SK-N-SH treated with all-trans-retinoic acid at 6 μM for 48 hours (cell line): Measurements from ENCODE around the gene NOP53.

Source experiments
- ATAC-seq: fragments of 200-7000 bp; cut with Tn5 transposase; 3 replicates; pipeline ENCODE4 v1.9.1; 2020; ENCODE audit warnings: mild to moderate bottlenecking, moderate library complexity
- ARNTL ChIP-seq: fragments of 450-650 bp; formaldehyde crosslinking; IDR thresholded peaks from 2 replicates; pipeline ENCODE4 v1.5.0; 2020; ENCODE audit warnings: low read depth, mild to moderate bottlenecking, moderate library complexity, borderline replicate concordance
- BACH2 ChIP-seq: fragments of 250-450 bp; sonication (Bioruptor Pico); IDR thresholded peaks from 2 replicates; pipeline ENCODE4 v1.9.0; 2021; ENCODE audit warnings: mild to moderate bottlenecking, borderline replicate concordance
- CSDC2 ChIP-seq: fragments of 250-450 bp; sonication (Bioruptor Pico); IDR thresholded peaks from 2 replicates; pipeline ENCODE4 v1.5.0; 2020; ENCODE audit warnings: mild to moderate bottlenecking, moderate library complexity
- ESRRG ChIP-seq: fragments of 250-450 bp; sonication (Bioruptor Pico); IDR thresholded peaks from 2 replicates; pipeline ENCODE4 v1.6.1; 2021; ENCODE audit warnings: mild to moderate bottlenecking
- GLIS3 ChIP-seq: fragments of 250-450 bp; sonication (Bioruptor Pico); IDR thresholded peaks from 2 replicates; pipeline ENCODE4 v1.5.0; 2020; ENCODE audit warnings: mild to moderate bottlenecking, moderate library complexity
- ISL1 ChIP-seq: fragments of 250-450 bp; sonication (Bioruptor Pico); IDR thresholded peaks from 2 replicates; pipeline ENCODE4 v2.1.2; 2022; ENCODE audit warnings: mild to moderate bottlenecking, moderate library complexity
- PATZ1 ChIP-seq: fragments of 250-450 bp; sonication (Bioruptor Pico); IDR thresholded peaks from 2 replicates; pipeline ENCODE4 v1.8.0; 2020; ENCODE audit warnings: mild to moderate bottlenecking, moderate library complexity, borderline replicate concordance
- POU6F1 ChIP-seq: fragments of 250-450 bp; sonication (Bioruptor Pico); IDR thresholded peaks from 2 replicates; pipeline ENCODE4 v1.8.0; 2021; ENCODE audit warnings: low read depth, mild to moderate bottlenecking, moderate library complexity, borderline replicate concordance
- PPARA ChIP-seq: fragments of 250-450 bp; sonication (Bioruptor Pico); IDR thresholded peaks from 2 replicates; pipeline ENCODE4 v1.5.0; 2020; ENCODE audit warnings: mild to moderate bottlenecking, borderline replicate concordance
- RARB ChIP-seq: fragments of 250-450 bp; sonication (Bioruptor Pico); IDR thresholded peaks from 2 replicates; pipeline ENCODE4 v1.8.0; 2021; ENCODE audit warnings: mild to moderate bottlenecking, moderate library complexity
- SNAI2 ChIP-seq: fragments of 250-450 bp; sonication (Bioruptor Pico); IDR thresholded peaks from 2 replicates; pipeline ENCODE4 v1.5.0; 2020; ENCODE audit warnings: mild to moderate bottlenecking, moderate library complexity
- TCF4 ChIP-seq: fragments of 250-450 bp; sonication (Bioruptor Pico); IDR thresholded peaks from 2 replicates; pipeline ENCODE4 v1.8.0; 2021; ENCODE audit warnings: mild to moderate bottlenecking, moderate library complexity, borderline replicate concordance
- TOX ChIP-seq: fragments of 250-450 bp; sonication (Bioruptor Pico); IDR thresholded peaks from 2 replicates; pipeline ENCODE4 v1.8.0; 2021; ENCODE audit warnings: mild to moderate bottlenecking, moderate library complexity, borderline replicate concordance
- TSHZ2 ChIP-seq: fragments of 250-450 bp; sonication (Bioruptor Pico); IDR thresholded peaks from 2 replicates; pipeline ENCODE4 v1.5.0; 2020; ENCODE audit warnings: mild to moderate bottlenecking, moderate library complexity
- ZC3H10 ChIP-seq: fragments of 250-450 bp; sonication (Bioruptor Pico); IDR thresholded peaks from 2 replicates; pipeline ENCODE4 v1.5.1; 2021; ENCODE audit warnings: mild to moderate bottlenecking, moderate library complexity
- ZFP3 ChIP-seq: fragments of 250-450 bp; sonication (Bioruptor Pico); IDR thresholded peaks from 2 replicates; pipeline ENCODE4 v1.5.0; 2020; ENCODE audit warnings: mild to moderate bottlenecking, moderate library complexity
- ZFP30 ChIP-seq: fragments of 450-650 bp; formaldehyde crosslinking; IDR thresholded peaks from 2 replicates; pipeline ENCODE4 v1.5.0; 2022; ENCODE audit warnings: mild to moderate bottlenecking, moderate library complexity
- ZNF565 ChIP-seq: fragments of 450-650 bp; formaldehyde crosslinking; conservative IDR thresholded peaks from 2 replicates; pipeline ENCODE4 v1.5.0; 2020; ENCODE audit warnings: low read depth, mild to moderate bottlenecking, moderate library complexity
- ZNF70 ChIP-seq: fragments of 450-650 bp; formaldehyde crosslinking; IDR thresholded peaks from 2 replicates; pipeline ENCODE4 v1.5.0; 2020; ENCODE audit warnings: mild to moderate bottlenecking, moderate library complexity
- ZNF8 ChIP-seq: fragments of 450-650 bp; formaldehyde crosslinking; IDR thresholded peaks from 2 replicates; pipeline ENCODE4 v1.5.0; 2020; ENCODE audit warnings: mild to moderate bottlenecking, moderate library complexity
- TF ChIP-seq, protein P1 (sequence below): fragments of 250-450 bp; sonication (Bioruptor Pico); IDR thresholded peaks from 2 replicates; pipeline ENCODE4 v1.5.1; 2021; ENCODE audit warnings: mild to moderate bottlenecking, moderate library complexity
- TF ChIP-seq, protein P2 (sequence below): fragments of 250-450 bp; sonication (Bioruptor Pico); IDR thresholded peaks from 2 replicates; pipeline ENCODE4 v1.5.1; 2020; ENCODE audit warnings: low read depth, mild to moderate bottlenecking, moderate library complexity

Gene NOP53

GRCh38 chr19:47780215-47780551, 34.8 kb downstream of the NOP53 start:
- ATAC-seq, result no peak
- TF ChIP-seq ZNF70 (CRISPR knock-in tag) (no peak), PATZ1 (CRISPR knock-in tag) (no peak), POU6F1 (CRISPR knock-in tag) (no peak), ARNTL (CRISPR knock-in tag) (no peak), RARB (CRISPR knock-in tag) (no peak), ESRRG (CRISPR knock-in tag) (no peak), ZFP30 (CRISPR knock-in tag) (no peak), ZNF565 (CRISPR knock-in tag) (no peak), TCF4 (CRISPR knock-in tag) (no peak), CSDC2 (CRISPR knock-in tag) (no peak), TOX (CRISPR knock-in tag) (no peak), ZNF8 (CRISPR knock-in tag) (no peak), ZFP3 (CRISPR knock-in tag) (no peak), ZC3H10 (CRISPR knock-in tag) (no peak), GLIS3 (CRISPR knock-in tag) (no peak), ISL1 (CRISPR knock-in tag) (no peak), TSHZ2 (CRISPR knock-in tag) (no peak)
- TF ChIP-seq, protein P1, sequence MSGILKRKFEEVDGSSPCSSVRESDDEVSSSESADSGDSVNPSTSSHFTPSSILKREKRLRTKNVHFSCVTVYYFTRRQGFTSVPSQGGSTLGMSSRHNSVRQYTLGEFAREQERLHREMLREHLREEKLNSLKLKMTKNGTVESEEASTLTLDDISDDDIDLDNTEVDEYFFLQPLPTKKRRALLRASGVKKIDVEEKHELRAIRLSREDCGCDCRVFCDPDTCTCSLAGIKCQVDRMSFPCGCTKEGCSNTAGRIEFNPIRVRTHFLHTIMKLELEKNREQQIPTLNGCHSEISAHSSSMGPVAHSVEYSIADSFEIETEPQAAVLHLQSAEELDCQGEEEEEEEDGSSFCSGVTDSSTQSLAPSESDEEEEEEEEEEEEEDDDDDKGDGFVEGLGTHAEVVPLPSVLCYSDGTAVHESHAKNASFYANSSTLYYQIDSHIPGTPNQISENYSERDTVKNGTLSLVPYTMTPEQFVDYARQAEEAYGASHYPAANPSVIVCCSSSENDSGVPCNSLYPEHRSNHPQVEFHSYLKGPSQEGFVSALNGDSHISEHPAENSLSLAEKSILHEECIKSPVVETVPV (CRISPR knock-in tag), result no peak
- TF ChIP-seq, protein P2, sequence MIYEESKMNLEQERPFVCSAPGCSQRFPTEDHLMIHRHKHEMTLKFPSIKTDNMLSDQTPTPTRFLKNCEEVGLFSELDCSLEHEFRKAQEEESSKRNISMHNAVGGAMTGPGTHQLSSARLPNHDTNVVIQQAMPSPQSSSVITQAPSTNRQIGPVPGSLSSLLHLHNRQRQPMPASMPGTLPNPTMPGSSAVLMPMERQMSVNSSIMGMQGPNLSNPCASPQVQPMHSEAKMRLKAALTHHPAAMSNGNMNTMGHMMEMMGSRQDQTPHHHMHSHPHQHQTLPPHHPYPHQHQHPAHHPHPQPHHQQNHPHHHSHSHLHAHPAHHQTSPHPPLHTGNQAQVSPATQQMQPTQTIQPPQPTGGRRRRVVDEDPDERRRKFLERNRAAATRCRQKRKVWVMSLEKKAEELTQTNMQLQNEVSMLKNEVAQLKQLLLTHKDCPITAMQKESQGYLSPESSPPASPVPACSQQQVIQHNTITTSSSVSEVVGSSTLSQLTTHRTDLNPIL (CRISPR knock-in tag), result no peak
- TF ChIP-seq, all 23 proteins: peak for 0

GRCh38 chr19:47781590-47782262, 36.4 kb downstream of the NOP53 start:
- TF ChIP-seq ESRRG (CRISPR knock-in tag) (no peak), ARNTL (CRISPR knock-in tag) (no peak)
- TF ChIP-seq, all 23 proteins: peak for 0
- ATAC-seq, result no peak

DNA sequence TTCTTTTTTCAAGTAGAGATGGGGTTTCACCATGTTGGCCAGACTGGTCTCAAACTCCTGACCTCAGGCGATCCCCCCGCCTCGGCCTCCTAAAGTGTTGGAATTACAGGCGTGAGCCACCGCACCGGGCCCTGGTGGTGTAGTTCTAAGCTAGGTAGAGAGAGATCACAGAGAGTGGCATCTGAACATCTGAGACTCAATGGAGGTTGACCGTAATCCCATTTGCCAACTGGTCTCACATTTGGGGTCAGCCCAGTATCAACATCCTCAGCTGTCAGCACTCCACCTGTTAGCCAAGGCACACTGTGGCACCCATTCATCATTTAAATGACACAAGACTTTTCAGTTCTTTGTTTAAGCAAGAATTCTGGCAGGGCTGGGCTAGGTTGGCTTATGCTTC, 41.2 kb downstream of the NOP53 start:
- ATAC-seq, result no peak
- TF ChIP-seq ESRRG (CRISPR knock-in tag) (no peak), SNAI2 (no peak), CSDC2 (CRISPR knock-in tag) (no peak), ARNTL (CRISPR knock-in tag) (no peak), POU6F1 (CRISPR knock-in tag) (no peak), ZNF8 (CRISPR knock-in tag) (no peak), ZNF565 (CRISPR knock-in tag) (no peak), GLIS3 (CRISPR knock-in tag) (no peak), TSHZ2 (CRISPR knock-in tag) (no peak), ISL1 (CRISPR knock-in tag) (no peak), ZC3H10 (CRISPR knock-in tag) (no peak), RARB (CRISPR knock-in tag) (no peak), ZFP30 (CRISPR knock-in tag) (no peak), ZFP3 (CRISPR knock-in tag) (no peak), PPARA (CRISPR knock-in tag) (no peak), BACH2 (CRISPR knock-in tag) (no peak)
